NCI-H510A (cell line): ENCODE results near the gene SYF2.
"Not testable (repeated sequence)": the region's sequence is repeated elsewhere in the genome, so short reads cannot be mapped to it uniquely, and the experiment has no call there.

Experiments used
- DNase-seq: peaks from one replicate; lab custom pipeline; 2025; lab: John Stamatoyannopoulos, UW

Gene SYF2

DNA sequence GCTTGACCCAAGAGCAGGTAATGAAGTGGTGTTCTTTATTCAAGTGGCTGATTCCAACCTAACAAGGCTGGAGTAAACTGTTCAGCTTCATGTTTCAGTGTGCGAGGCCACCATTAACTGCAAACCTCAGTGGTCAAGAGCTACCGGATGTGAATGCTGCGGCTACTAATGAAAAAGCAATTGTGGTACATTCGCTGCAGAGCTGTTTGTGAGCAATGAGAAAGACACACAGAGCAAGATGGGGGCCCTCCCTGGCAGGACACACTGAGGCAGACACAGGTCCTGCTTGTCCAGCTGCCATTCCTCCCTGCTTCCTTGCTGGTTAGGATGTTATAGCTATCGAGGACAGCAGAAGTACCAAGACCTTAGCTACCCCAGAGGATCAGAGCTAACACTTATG is 26.1 kb downstream of the SYF2 start:
- no peak for DNase-seq

DNA sequence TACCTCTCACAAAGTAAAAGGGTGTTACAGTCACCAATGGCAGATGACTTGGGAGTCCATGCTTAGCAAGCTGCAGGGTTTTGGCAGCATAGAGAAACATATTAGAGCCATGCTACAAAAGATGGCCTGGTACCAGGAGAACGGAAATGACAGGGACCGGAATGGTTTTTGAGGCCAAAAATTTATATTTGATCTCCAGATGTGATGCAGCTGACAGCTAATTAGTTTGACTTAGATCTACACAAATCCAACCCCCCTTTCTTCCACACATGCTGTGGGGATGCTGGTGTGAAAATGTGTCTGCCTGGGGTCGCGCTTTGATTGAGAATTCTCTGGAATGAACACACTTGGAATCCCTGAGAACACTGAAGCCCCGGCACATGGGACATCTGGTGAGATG is 26.5 kb downstream of the SYF2 start:
- DNase-seq, result no peak

DNA sequence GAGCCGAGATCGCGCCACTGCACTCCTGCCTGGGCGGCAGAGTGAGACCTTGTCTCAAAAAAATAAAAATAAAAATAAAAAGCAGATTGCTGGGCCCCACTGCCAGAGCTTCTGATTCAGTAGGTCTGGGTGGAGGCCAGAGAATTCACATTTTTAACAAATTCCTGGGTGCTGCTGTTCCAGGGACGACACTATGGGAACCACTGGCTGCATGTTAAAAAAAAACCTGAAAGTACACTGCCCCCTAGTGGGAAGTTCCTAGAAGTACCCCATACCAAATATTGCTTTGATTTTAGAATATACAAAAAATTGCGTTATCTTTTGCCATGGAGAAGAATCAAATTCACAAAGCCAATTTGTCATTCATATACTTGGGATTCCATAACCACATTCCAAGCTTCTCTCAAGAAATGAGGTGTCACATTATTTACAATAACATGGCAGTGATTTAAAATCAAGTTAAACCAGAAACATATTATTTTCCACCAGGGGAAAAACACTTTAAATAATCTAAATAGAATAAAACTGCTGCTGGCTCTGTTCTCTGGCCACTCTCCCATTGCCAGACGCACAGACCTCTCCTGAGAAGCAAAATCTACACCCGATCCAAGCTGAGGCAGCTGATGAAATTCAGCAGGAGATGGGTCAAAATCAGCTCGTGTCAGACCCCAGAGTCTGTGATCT is 27.4 kb downstream of the SYF2 start:
- DNase-seq, result no peak

DNA sequence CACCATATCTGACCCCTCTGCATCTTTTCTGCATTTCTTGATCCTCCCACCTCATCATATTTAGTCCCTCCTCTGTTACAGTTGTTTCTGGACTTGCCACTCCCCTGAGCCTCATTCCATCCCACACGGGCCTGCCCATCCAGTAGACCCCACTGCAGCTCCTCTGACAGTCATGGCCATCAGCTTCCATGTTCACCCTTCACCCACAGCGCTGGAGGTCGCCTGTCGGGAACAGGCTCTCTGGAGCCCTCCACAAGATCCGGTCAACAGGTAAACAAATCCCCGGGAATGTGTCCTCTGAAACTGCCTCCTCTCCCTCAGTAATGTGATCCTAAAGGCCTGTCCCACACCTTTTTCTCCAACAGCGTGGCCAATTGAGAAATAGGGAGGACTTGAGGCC is 31.3 kb downstream of the SYF2 start:
- no peak for DNase-seq

DNA sequence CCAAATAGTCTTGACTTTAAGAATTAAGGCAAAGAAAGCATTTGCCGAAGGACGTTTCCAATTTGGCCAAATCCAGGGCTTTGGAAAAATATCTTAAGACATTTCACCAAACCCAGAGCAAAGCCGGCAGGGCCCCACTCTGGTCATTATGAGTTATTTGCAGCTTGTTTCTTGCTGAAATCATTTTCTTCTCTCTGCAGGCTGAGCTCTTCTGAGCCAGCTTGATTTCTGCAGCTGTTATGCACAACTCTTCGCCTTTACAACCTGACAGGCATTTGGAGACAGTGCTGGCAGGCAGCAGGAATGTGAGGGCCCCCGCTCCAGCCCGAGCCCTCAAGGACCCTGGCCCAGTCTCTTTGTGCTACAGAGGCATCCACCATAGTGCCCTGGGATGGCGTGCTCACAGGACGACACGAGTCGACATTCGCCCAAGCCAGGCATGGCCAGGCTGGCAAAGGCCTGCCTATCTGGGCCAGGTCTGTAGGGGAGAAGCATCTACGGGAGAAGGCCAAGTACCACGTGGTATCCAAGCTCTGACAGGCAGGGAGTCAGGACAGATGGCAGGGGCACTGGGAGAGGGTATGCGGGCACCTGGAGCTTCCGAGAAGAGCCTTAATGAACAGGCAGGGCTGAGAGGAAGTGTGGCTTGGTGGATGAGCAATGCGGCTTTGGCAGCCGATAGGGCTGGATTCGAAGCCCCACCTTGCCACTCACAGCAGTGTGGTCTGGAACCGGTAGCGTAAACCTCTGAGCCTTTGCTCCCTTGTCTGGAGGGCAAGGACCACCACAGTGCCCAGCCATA is 32.3 kb downstream of the SYF2 start:
- DNase-seq, result no peak

DNA sequence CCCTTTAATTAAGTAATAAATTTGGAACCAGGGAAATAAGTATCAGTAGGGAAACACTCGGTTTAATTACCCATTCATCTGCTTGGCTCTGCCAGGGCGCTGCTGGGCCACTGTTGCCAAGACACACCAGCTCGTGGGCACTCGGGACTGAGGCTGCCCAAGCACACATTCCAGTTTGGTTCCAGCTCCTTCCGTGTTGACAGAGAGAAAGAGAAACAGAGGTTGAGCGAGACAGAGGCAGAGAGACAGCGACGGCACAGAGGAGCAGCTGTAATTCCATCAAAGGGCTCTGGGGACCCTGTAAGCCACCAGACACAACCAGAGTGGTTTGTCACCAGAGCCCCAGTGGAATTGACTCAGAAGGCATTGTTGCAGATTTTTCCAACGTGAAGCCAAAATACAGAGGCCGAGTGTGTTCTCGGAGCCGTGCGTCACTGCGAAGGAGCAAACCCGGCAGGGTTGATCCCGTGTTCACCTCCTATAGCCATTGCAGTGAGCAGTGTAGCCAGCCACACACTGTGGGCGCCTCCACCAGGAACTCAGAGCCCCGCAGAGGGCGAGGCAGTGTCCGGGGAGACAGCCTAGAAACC is 33.5 kb downstream of the SYF2 start:
- no peak for DNase-seq

DNA sequence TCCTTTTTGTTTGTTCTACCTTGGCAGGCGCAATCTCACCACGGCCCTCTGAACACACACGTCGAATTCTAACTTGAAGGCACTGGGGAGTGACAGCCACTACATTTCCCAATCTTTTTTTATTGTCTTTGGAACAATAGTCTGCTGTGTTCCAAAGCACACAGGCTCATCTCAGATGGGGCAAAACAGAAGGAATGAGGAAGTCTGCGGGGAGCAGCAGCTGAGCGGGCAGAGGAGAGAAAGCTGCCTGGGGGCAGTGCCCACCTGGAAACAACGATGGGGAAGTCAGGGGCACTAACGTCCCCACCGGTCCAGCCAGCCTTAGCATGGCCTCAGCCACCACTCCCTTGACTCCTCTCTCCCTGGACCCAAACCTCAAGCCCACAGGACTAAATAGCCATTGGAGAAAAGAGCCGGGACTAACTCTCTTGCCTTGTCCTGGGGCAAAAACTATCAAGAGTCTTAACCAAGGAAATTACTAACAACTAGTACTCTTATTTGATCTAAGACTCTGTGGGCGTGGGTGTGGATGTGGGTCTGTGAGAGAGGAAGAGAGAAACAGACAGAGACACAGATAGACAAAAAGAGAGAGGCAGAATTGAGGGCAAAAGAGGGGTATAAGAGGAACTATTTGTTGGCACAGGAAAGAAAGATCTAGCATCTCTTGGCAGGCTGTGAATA is 34.2 kb downstream of the SYF2 start:
- DNase-seq, result no peak

DNA sequence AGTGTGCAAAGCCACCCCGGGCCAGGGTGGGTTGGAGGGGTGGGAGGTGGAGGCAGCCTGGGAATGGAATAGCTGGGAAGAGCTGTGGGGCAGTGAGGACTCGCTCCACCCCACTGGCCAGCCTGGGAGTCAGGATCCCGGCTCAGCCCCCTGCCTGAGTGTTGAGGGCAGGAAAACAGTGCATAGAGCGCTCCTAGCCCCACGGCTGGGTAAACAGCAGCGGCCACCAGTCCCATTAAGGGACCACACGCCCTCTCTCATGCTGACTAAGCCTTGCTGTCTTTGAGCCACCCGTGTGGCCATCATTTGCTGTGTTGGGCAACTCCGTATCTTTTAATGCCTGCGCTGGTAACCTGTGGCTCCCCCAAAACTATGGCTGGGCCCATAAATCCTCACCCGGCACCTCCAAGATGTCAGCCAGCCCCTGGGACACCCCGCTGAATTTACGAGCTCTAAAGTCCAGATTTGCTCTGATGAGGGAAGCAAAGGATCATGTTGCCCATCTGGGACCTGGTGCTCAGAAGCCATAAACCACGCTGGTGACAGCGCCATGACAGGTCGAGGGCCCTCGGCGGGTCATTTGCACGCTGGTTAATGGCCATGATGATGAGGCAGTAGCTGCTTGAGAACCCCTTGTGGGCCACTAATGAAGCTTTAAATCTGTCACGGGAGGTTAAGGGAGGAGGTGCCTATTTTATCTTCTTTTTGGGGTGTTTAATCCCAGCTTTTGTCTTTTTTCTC is 34.9 kb downstream of the SYF2 start:
- peak; percentile 40 for DNase-seq

DNA sequence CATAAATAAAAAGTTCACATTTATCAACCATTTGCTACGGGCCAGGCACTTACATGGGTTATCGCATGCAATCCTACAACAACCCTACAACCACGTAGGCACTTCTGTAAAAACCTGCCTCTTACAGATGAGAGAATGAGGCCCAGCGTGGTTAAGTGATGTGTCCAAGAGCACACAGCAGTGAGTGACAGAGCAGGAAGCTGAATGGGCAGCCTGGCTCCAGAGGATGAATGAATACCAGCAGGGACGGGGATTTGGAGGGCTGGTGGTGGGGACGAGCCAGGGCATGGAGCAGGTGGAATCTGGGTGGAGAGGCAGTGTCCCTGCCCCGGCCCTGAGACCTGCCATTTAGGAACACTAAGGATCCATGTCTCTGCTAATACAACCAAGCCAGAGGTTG is 35.5 kb downstream of the SYF2 start:
- DNase-seq, result no peak

DNA sequence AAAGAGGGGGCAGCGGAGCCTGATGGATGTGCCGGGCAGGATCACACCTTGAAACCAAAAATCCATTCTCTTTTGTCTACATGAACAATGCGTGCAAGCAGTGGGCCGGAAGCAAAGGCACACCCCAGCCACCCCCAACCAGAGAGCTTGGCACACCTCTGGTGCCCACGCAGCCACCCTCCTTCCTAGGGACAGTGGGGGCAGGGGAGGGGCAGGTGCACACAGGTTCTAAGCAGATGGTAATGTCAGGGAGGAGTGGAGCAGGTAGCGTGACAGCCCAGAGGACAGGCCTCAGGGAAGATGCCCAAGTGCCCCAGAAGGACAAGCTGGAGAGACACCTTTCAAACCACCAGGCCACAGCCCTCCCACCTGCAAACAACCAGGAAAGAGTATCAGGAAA is 36.5 kb downstream of the SYF2 start:
- DNase-seq, result no peak

DNA sequence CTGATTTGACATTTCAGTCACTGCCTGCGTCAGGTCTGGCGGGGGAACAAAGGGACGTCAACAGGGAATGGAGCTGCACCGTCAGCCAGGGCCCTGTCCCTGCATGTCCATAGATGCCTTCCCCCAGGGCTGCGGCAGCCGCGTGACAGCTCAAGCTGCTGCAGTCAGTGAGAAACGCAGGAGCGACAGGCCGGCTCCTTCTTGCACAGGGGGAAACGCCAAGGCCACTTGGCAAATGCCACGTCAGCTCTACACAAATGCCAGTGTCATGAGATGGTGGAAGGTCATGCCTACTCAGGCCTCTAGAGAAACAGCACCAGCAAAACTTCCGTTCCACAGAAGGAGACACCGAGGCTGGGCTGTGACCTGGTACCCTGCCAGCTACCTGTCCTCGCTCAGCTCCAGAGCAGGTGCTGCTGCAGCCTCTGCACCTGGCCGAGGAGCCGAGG is 37.7 kb downstream of the SYF2 start:
- DNase-seq, result no peak

DNA sequence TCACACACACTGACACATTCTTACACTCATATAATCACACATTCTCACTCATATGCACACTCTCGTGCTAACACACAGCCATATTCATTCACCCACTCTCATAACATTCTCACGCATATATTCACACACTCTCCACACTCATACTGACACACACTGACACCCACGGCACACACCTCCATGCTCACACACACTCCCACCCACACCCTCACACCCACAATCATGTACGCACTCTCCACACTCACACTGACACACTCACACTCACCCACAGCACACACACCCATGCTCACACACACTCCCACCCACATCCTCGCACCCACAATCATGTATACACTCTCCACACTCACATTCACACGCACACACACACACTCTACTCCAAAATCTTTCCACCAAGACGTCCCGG is 38.2 kb downstream of the SYF2 start:
- DNase-seq, result no peak

DNA sequence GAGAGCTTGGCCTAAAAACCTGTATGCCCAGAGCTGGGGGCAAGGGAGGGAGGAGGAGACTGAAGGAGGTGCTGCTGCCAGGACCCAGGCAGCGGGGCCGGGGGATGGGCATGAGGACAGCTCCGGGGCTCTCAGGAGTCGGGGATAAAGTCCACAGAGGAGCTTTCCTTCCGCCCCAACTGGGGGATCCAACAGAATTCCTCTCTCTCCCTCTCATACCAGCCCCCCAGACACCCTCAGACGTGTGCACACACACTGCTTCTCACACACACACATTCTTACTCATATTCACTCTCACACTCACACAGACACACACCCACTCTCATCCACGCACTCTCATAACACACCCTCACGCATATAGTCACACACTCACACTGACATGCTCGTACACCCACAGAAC is 39.1 kb downstream of the SYF2 start:
- DNase-seq, result no peak

DNA sequence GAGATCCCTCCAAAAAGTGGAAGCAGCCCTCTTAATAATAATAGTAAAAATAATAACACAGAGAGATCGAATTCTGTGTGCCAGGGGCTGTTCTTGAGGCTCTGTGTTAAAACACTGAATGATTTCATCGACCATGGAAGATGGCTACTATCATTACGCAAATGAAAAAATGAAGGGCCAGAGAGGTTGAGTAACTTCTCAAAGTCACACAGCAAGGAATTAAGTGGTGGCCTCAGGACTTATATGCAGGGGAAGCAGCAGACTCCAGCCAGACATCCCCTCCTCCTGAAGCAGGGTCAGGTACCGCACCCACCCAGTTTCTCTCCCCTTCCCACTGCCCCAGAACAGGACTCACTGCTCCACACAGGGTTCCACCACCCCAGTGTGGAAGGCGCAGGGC is 40.1 kb downstream of the SYF2 start:
- DNase-seq, result no peak

DNA sequence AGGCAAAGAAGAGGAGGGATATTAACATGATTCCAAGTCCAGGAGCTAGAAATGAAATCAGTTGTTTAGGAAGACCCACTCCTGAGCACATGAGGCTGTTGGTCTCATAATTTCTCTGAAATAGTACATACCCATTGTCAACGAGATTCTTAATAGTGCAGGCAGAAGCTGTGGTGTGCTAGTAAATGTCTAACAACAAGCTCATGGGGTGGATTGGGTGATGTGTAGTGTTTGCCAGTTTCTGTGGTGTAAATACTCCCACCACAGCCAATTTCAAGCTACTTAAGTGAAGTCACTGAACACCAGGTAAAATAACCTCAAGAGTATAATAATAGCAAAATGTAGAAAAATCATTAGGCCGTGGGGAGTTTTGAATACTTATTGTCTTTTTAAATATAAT is 42.0 kb downstream of the SYF2 start:
- DNase-seq, result no peak

DNA sequence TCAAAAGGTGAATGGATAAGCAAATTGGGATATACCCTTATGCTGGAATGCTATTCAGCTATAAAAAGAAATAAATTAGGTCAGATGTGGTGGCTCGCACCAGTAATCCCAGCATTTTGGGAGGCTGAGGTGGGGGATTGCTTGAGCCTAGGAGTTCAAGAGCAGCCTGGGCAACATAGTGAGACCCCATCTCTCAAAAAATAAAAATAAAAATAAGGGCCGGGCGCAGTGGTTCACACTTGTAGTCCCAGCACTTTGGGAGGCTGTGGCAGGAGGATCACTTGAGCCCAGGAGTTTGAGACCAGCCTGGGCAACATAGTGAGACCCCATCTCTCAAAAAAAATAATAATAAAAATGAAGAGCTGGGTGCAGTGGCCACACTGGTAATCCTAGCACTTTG is 44.4 kb downstream of the SYF2 start:
- not testable (repeated sequence) for DNase-seq

DNA sequence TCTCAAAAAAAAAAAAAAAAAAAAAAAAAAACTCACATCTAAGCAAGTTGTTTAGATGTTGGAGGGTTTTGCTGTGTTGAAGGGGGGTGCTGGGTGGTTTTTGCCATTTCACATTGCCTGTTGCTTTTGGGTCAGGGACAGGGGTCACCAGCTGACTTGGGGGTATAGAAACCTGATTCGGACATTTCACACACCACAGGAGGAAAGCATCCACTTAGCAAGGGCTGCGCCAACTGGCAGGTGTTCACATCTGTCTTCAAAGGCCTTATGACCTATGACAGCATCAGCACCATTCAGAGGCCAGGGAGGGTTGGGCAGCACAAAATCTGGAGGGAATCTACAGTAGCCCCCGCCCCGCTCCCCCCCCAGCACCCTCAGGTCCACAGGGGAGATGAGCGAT is 45.2 kb downstream of the SYF2 start:
- DNase-seq, result no peak

DNA sequence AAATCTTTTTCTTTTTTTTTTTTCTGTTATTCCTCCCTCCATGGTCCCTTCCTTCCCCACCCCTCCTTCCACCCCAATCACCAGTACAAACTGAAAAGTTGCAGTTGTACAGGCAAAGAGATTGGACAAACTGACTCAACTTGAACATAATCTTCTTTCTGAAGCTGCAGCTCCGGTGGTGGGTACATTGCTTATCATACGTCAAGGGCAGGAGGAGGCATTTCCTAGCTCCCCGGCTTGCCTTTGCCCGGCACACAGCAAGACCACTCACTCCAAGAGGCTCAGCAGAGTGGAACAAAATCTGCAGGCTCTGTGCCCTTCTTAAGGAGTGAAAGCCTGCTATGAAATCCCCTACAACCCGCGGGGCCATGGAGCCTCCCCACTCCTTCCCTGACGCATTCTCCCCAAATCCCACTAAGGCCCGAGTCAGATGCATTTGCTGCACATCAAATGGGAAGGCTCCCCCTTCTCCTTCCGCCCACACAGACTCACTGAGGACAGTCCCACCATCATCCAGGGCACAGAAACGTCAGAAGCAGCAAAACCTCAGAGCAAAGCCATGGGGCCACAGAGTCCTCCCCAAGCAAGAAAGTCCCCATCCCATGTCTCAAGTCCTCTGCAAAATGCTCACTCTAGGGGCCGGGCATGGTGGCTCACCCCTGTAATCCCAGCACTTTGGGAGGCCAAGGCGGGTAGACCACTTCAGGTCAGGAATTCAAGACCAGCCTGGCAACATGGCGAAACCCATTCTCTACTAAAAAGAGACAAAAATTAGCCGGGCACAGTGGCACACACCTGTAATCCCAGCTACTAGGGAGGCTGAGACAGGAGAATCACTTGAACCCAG is 45.9 kb downstream of the SYF2 start:
- no peak for DNase-seq

DNA sequence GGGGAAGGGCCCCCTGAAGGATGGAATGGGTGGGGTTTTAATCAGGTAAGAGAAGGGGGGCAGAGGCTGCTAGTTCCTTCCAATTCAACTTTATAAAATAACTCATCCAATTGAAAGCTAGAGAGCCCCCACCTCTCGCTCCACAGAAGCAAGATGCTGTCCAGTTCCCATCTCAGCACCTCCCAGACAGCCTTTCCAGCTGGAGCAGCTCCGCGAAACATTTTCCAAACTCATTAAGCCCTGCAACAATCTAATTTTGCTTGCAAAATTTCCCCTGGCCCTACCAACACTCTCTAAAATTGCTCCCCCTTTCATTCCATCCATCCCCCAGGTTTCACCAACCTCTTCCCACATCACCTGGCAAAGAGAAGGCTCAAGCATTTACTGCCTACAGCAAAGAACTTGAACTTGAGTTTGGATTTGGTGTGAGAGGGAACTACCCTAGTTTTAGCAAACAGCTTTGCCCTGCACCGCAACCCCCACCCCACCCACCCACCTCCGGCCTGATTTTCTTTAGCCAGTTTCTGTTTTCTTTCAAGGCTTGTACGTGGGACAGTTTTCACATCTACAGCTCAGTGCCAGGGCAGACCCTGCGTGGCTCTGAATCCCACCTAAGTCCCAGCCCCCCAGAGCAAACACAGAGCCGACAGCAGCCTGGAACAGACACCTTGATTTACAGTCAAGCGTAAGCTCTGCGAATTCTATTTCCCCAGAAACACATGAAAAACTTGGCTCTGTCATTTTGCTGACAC is 46.7 kb downstream of the SYF2 start:
- no peak for DNase-seq

DNA sequence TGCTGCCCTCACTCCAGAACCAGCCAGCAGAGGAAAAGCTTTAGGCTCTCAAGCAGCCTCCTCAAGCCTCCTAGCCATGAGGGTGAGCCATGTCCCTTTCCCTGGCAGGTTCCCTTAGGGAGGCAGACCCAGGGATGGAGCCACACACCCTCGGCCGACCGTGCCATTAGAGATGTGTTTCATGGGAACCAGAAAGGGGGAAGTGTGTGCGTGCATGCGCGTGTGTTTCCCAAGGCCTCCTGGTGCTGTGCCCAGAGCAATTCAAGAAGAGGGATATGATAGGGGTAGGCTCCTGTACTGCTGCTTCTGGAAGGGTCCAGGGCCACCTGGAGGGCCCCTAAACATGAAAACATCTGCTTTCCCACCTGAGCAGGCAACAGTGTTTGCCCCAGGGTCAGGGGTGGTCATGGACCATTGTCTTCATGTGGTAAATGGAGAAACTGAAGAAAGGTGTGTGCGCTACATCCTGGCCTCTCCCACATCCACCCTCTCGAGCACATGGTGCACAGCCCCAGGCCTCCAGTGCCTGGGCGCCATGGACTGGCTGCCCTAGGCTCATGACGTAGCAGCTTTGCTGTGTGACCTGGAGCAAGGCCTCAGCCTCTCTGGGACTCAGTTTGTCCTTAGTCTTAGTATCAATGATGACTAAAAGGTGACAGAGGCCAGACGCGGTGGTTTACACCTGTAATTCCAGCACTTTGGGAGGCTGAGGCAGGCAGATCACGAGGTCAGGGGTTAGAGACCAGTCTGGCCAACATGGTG is 48.1 kb downstream of the SYF2 start:
- DNase-seq, result no peak
